K562 (cell line): ENCODE data around the gene VSIG10. TPM values are rescaled to one million over a fixed set of nuclear protein-coding genes. Genes with fewer than 3 reads are reported as not detected.

Experiments used
- ATAC-seq: fragments of 200-7000 bp; cut with Tn5 transposase; 3 replicates; pipeline ENCODE4 v1.9.1; 2020; ENCODE audit warnings: moderate library complexity
- BruUV-seq: library from RNA; stranded (reverse); fragments of 400-500 nt; replicated peaks from 2 replicates; lab custom pipeline; 2021; lab: Mats Ljungman, UMichigan
- CTCF ChIA-PET: fragments of 300-600 bp; formaldehyde crosslinking; extraction: SDS; loops from one replicate; lab custom pipeline; 2021; ENCODE audit warnings: low intra/inter-chr PET ratio; lab: Yijun Ruan, JAX
- POLR2A ChIA-PET: fragments of 300-600, 350-650 bp; sonication (Branson Sonifier 250); formaldehyde crosslinking; extraction: SDS; loops from one replicate; lab custom pipeline; 2021; ENCODE audit warnings: antibody characterized with exemption, inconsistent platforms; lab: Yijun Ruan, JAX
- DNase-seq, 4 experiments: peaks; one replicate each; pipeline versions ENCODE4 v3.0.0 to v3.0.0-alpha.2; 2011 to 2018; ENCODE audit warnings: low spot score in 3 of 4, mixed read lengths in 3 of 4; ENCODE audit errors: extremely low read depth in 1 of 4
- FAIRE-seq: peaks from 2 replicates; lab custom pipeline; 2011; peaks lifted over from hg19 to GRCh38; lab: Jason Lieb, UNC
- H2AFZ ChIP-seq: 2 replicates; pipeline ENCODE4 v1.6.0; 2011; ENCODE audit warnings: low read depth, low read length, control low read depth, inconsistent platforms
- H3K27ac ChIP-seq: fragments of 200-600 bp; 3 replicates; pipeline ENCODE4 v1.8.0; 2011; ENCODE audit warnings: low read depth, mild to moderate bottlenecking, control low read depth, inconsistent platforms, low read length, moderate library complexity, mixed read lengths; ENCODE audit errors: extremely low read depth
- H3K27me3 ChIP-seq, 2 experiments: fragments of 300-600 bp in 1 of 2; 2 replicates in 1 of 2; 3 replicates in 1 of 2; pipeline versions ENCODE4 v1.6.0 to v1.8.0; 2011; ENCODE audit warnings: inconsistent platforms in 2 of 2, low read length in 2 of 2, mild to moderate bottlenecking in 1 of 2, mixed read lengths in 1 of 2, moderate library complexity in 1 of 2; ENCODE audit not compliant: control insufficient read depth in 2 of 2, insufficient read depth in 2 of 2
- H3K36me3 ChIP-seq: fragments of 300-600 bp; 3 replicates; pipeline ENCODE4 v1.8.0; 2011; ENCODE audit warnings: mild to moderate bottlenecking, low read length, inconsistent platforms; ENCODE audit not compliant: control insufficient read depth, insufficient read depth
- H3K4me1 ChIP-seq, 2 experiments: fragments of 200-600 bp in 1 of 2; replicated peaks in 1 of 2; 2 replicates in 1 of 2; 3 replicates in 1 of 2; pipeline versions ENCODE4 v1.5.1 to v1.8.0; 2011; ENCODE audit warnings: inconsistent platforms in 2 of 2, low read length in 2 of 2, mild to moderate bottlenecking in 1 of 2, mixed read lengths in 1 of 2, moderate library complexity in 1 of 2; ENCODE audit not compliant: control insufficient read depth in 2 of 2, insufficient read depth in 2 of 2
- H3K4me2 ChIP-seq: 2 replicates; pipeline ENCODE4 v1.6.1; 2011; ENCODE audit warnings: low read length, control low read depth, inconsistent platforms, mixed read lengths; ENCODE audit not compliant: insufficient read depth
- H3K4me3 ChIP-seq: fragments of 200-600 bp; sonication (generic), shearing (Covaris generic); 2 replicates; pipeline ENCODE4 v1.5.1; 2016; ENCODE audit warnings: control low read depth, inconsistent platforms
- H3K79me2 ChIP-seq: fragments of 200-600 bp; 3 replicates; pipeline ENCODE4 v1.8.0; 2011; ENCODE audit warnings: low read length, inconsistent platforms; ENCODE audit not compliant: control insufficient read depth, insufficient read depth
- H3K9ac ChIP-seq, 2 experiments: 2 replicates each; pipeline versions ENCODE4 v1.6.0 to v1.6.1; 2011; ENCODE audit warnings: low read depth in 2 of 2, low read length in 2 of 2, control low read depth in 1 of 2, inconsistent platforms in 1 of 2, mild to moderate bottlenecking in 1 of 2, mixed read lengths in 1 of 2; ENCODE audit not compliant: insufficient read depth in 1 of 2
- H3K9me1 ChIP-seq: one replicate; pipeline ENCODE4 v1.6.0; 2011; ENCODE audit warnings: inconsistent platforms, mild to moderate bottlenecking, low read length, moderate library complexity; ENCODE audit not compliant: control insufficient read depth, insufficient read depth
- H3K9me3 ChIP-seq: replicated peaks from 2 replicates; pipeline ENCODE4 v1.5.1; 2011; ENCODE audit warnings: low read depth, low read length, inconsistent platforms; ENCODE audit not compliant: control insufficient read depth, insufficient read depth
- H4K20me1 ChIP-seq: replicated peaks from 2 replicates; pipeline ENCODE4 v1.6.1; 2011; ENCODE audit warnings: low read length, inconsistent platforms, mixed read lengths; ENCODE audit not compliant: control insufficient read depth, insufficient read depth
- NFIC ChIP-seq: fragments of 450-650 bp; IDR thresholded peaks from 2 replicates; pipeline ENCODE4 v1.6.1; 2017; ENCODE audit warnings: mild to moderate bottlenecking, inconsistent platforms
- ZNF12 ChIP-seq: sonication (generic); formaldehyde crosslinking; IDR thresholded peaks from 2 replicates; pipeline ENCODE4 v1.4.0; 2020; ENCODE audit warnings: mild to moderate bottlenecking, missing genetic modification reagents
- WGBS: fragments of 100-300 bp; shearing (Covaris generic); methylation state at CpG from one replicate; pipeline ENCODE4 v1.1.6; 2016; ENCODE audit warnings: low coverage, mixed read lengths; ENCODE audit not compliant: insufficient coverage; ENCODE audit errors: missing lambda C conversion rate; 5-methylcytosine and 5-hydroxymethylcytosine counted together
- in situ Hi-C: fragments of 300-500 bp; cut with MboI; formaldehyde crosslinking; loops from 4 replicates; pipeline ENCODE4 v1.15.0; 2018; ENCODE audit warnings: inconsistent platforms, mixed read lengths
- intact Hi-C: fragments of 100-400 bp; cut with micrococcal nuclease; formaldehyde crosslinking; loops from 2 replicates; pipeline ENCODE4 v1.14.2; 2022
- polyA plus RNA-seq, 8 experiments: library from polyadenylated mRNA; depleted of rRNA in 4 of 8; stranded (reverse) in 5 of 8; unstranded in 3 of 8; fragments of >200 nt; fragmentation: Nextera tagmentation in 2 of 8; fragmentation: Illumina TruSeq in 1 of 8; extraction: Ambion mirVana in 2 of 8; extraction: Trizol in 1 of 8; gene quantifications; 2 replicates each; pipeline versions ENCODE4 v1.2.1 to v1.2.3, GENCODE V29; 2011 to 2014; ENCODE audit warnings: inconsistent platforms in 1 of 8, missing spikeins in 1 of 8
- total RNA-seq, 7 experiments: library from RNA; depleted of rRNA in 6 of 7; stranded (reverse); fragments of >200 nt in 6 of 7; fragmentation: Illumina TruSeq in 2 of 7; extraction: Trizol in 2 of 7; gene quantifications; 2 replicates each; pipeline versions ENCODE4 v1.2.1 to v1.2.3, GENCODE V29; 2011 to 2021; ENCODE audit warnings: low replicate concordance in 1 of 7

The VSIG10 gene
- total and polyA plus RNA-seq, 9 of the 15 experiments (the other 6 are each of a cell fraction or from before 2014, with no cell fraction given), result 4.1 to 8.8 (median 4.7) TPM

DNA sequence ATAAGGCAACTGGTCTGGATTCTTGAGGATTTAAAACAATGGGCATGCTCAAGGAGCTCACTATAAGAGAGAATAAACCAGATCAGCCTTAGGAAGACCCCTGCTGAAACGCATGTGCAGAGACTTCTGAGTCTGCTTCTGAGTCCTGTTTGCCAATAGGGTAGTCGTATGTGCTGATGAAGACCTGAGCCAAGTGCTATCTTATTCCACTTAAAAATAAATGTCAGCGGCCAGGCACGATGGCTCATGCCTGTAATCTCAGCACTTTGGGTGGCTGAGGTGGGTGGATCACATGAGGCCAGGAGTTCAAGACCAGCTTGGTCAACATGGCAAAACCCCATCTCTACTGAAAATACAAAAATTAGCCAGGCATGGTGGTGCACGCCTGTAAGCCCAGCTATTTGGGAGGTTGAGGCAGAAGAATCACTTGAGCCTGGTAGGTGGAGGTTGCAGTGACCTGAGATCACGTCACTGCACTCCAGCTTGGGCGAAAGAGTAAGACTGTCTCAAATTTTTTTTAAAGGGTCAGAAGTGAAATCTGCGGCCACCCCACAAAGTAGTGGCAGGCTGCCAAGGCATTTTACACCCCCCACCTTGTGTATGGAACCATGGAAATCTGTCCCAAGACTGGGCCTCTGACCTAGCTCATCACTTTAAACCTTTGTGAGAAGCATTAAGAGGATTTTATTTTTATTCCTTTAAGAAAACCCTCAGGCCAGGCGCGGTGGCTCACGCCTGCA is 67.0 kb downstream of the VSIG10 start:
- WGBS, result 88% methylated on average over 10 of the region's 11 CpGs
- DNase-seq, result no peak
- H3K27me3 ChIP-seq, result no peaks in the 10 kb centered on the region
- no peaks in the 10 kb centered on the region for H3K9me1 ChIP-seq
- H2AFZ ChIP-seq, result no peak overlapping the region
- peaks cover 87% of the 10 kb centered on the region for H3K36me3 ChIP-seq
- no peak overlapping the region for H3K27ac ChIP-seq
- intact Hi-C loops (no loop called here), in situ Hi-C loops (no loop called here)
- H3K9me3 ChIP-seq, result no peaks in the 10 kb centered on the region
- BruUV-seq, result no TSS peak
- no peaks in the 10 kb centered on the region; a peak in 1 of 5 replicates for H3K4me1 ChIP-seq
- no peak for ATAC-seq
- H4K20me1 ChIP-seq, result no peaks in the 10 kb centered on the region; the same call in 1 of the 2 replicates
- no peak for FAIRE-seq
- no peak overlapping the region for H3K4me3 ChIP-seq
- H3K4me2 ChIP-seq, result no peak overlapping the region
- TF ChIP-seq ZNF12 (CRISPR knock-in tag), result no peak
- peak; percentile 31; the same call in 1 of the 2 replicates for TF ChIP-seq NFIC
- POLR2A ChIA-PET, result interaction anchor here (0.6 to 1.8 kb wide), 5 partner anchors 14 to 125 kb away, joined by 3 to 5 read pairs (median 3); no protein-coding TSS in a partner anchor
- no peaks in the 10 kb centered on the region for H3K79me2 ChIP-seq
- CTCF ChIA-PET, result no interaction called here
- no peak overlapping the region for H3K9ac ChIP-seq
